HCT116 (cell line): ENCODE results near the gene CDON. TPM values are rescaled to one million over a fixed set of nuclear protein-coding genes. Genes with fewer than 3 reads are reported as not detected.

Experiments used
- ATAC-seq: fragments of 200-7000 bp; cut with Tn5 transposase; 2 replicates; pipeline ENCODE4 v1.9.1; 2020; ENCODE audit warnings: mild to moderate bottlenecking, moderate library complexity
- BruUV-seq: library from RNA; stranded (reverse); fragments of 400-500 nt; replicated peaks from 2 replicates; lab custom pipeline; 2021; lab: Mats Ljungman, UMichigan
- CTCF ChIA-PET: fragments of 300-600 bp; sonication (Branson Sonifier 250); formaldehyde crosslinking; loops from one replicate; lab custom pipeline; 2021; ENCODE audit warnings: antibody characterized with exemption; lab: Charles Lee
- POLR2A ChIA-PET: fragments of 300-600, 350-600 bp; sonication (Branson Sonifier 250); formaldehyde crosslinking; loops from one replicate; lab custom pipeline; 2021; ENCODE audit warnings: antibody characterized with exemption; lab: Charles Lee
- RAD21 ChIA-PET, 2 experiments: fragments of 300-600 bp; sonication (Branson Sonifier 250); formaldehyde crosslinking; loops; one replicate each; lab custom pipeline; 2023; ENCODE audit warnings: low total read pairs in 2 of 2; ENCODE audit not compliant: uncharacterized antibody in 2 of 2, unreplicated experiment in 2 of 2, low non-redundant PET in 1 of 2; lab: Charles Lee
- DNase-seq: peaks from one replicate; pipeline ENCODE4 v3.0.0-alpha.2; 2010; ENCODE audit warnings: low read depth, low spot score
- H2AFZ ChIP-seq: fragments of 200-600 bp; shearing (Covaris generic), sonication (generic); 2 replicates; pipeline ENCODE4 v1.6.1; 2017; ENCODE audit warnings: low read depth, mixed run types, mixed read lengths, antibody characterized with exemption, low read length; ENCODE audit not compliant: poor library complexity, severe bottlenecking
- H3K27ac ChIP-seq: 2 replicates; pipeline ENCODE4 v1.5.1; 2012; ENCODE audit warnings: low read depth, low read length
- H3K27me3 ChIP-seq: fragments of 200-600 bp; sonication (generic); 2 replicates; pipeline ENCODE4 v1.6.1; 2016; ENCODE audit warnings: mixed run types, low read length, mixed read lengths; ENCODE audit not compliant: insufficient read depth
- H3K36me3 ChIP-seq, 2 experiments: fragments of 200-500 bp in 1 of 2; fragments of 200-600 bp in 1 of 2; sonication (Bioruptor generic) in 1 of 2; sonication (generic) in 1 of 2; 2 replicates each; pipeline versions ENCODE4 v1.5.1 to v1.6.1; 2014 to 2016; ENCODE audit warnings: low read length in 2 of 2, inconsistent platforms in 1 of 2, mixed read lengths in 1 of 2, mixed run types in 1 of 2; ENCODE audit not compliant: insufficient read depth in 2 of 2, control insufficient read depth in 1 of 2
- H3K4me1 ChIP-seq, 2 experiments: fragments of 200-600 bp in 1 of 2; sonication (generic) in 1 of 2; 2 replicates each; pipeline versions ENCODE4 v1.5.1 to v1.6.1; 2012 to 2017; ENCODE audit warnings: low read length in 2 of 2, inconsistent platforms in 1 of 2, mild to moderate bottlenecking in 1 of 2, mixed read lengths in 1 of 2, mixed run types in 1 of 2, moderate library complexity in 1 of 2; ENCODE audit not compliant: insufficient read depth in 2 of 2, control insufficient read depth in 1 of 2
- H3K4me2 ChIP-seq: fragments of 200-600 bp; sonication (generic); 2 replicates; pipeline ENCODE4 v1.6.1; 2017; ENCODE audit warnings: mixed run types, low read length, mixed read lengths
- H3K4me3 ChIP-seq, 2 experiments: fragments of 200-600 bp in 1 of 2; sonication (generic) in 1 of 2; replicated peaks in 1 of 2; 2 replicates each; pipeline ENCODE4 v1.5.1; 2011 to 2016; ENCODE audit warnings: low read length in 2 of 2, control low read depth in 1 of 2, low read depth in 1 of 2, mild to moderate bottlenecking in 1 of 2, mixed read lengths in 1 of 2, mixed run types in 1 of 2
- H3K79me2 ChIP-seq: fragments of 200-600 bp; sonication (generic); 2 replicates; pipeline ENCODE4 v1.6.1; 2017; ENCODE audit warnings: mild to moderate bottlenecking, mixed run types, low read length, moderate library complexity, mixed read lengths; ENCODE audit not compliant: insufficient read depth
- H3K9ac ChIP-seq: fragments of 200-600 bp; sonication (generic); 2 replicates; pipeline ENCODE4 v1.6.1; 2016; ENCODE audit warnings: low read length, mixed read lengths
- H3K9me2 ChIP-seq: fragments of 200-600 bp; sonication (generic), shearing (Covaris generic); 2 replicates; pipeline ENCODE4 v1.6.1; 2017; ENCODE audit warnings: mixed run types, mild to moderate bottlenecking, moderate library complexity; ENCODE audit not compliant: insufficient read depth
- H3K9me3 ChIP-seq, 2 experiments: fragments of 200-500 bp in 1 of 2; fragments of 200-600 bp in 1 of 2; sonication (Bioruptor generic) in 1 of 2; sonication (generic) in 1 of 2; 2 replicates each; pipeline ENCODE4 v1.6.1; 2014 to 2017; ENCODE audit warnings: low read length in 2 of 2, mixed read lengths in 2 of 2, inconsistent platforms in 1 of 2, low read depth in 1 of 2, mild to moderate bottlenecking in 1 of 2, mixed run types in 1 of 2, moderate library complexity in 1 of 2; ENCODE audit not compliant: control insufficient read depth in 1 of 2, insufficient read depth in 1 of 2
- H4K20me1 ChIP-seq: fragments of 200-600 bp; sonication (generic), shearing (Covaris generic); 2 replicates; pipeline ENCODE4 v1.6.1; 2017; ENCODE audit warnings: mixed run types, mild to moderate bottlenecking, moderate library complexity; ENCODE audit not compliant: insufficient read depth
- CBX3 ChIP-seq: IDR thresholded peaks from 2 replicates; pipeline ENCODE4 v1.6.1; 2012; ENCODE audit warnings: low read depth
- CEBPB ChIP-seq: IDR thresholded peaks from 2 replicates; pipeline ENCODE4 v1.6.1; 2012; ENCODE audit warnings: low read depth
- EGR1 ChIP-seq: IDR thresholded peaks from 2 replicates; pipeline ENCODE4 v1.6.1; 2012; ENCODE audit warnings: low read depth
- ELF1 ChIP-seq: IDR thresholded peaks from 2 replicates; pipeline ENCODE4 v1.6.1; 2012; ENCODE audit warnings: low read depth, borderline replicate concordance
- EZH2 ChIP-seq: fragments of 200-600 bp; sonication (generic); IDR thresholded peaks from 2 replicates; pipeline ENCODE4 v1.6.1; 2017; ENCODE audit warnings: antibody characterized with exemption, mixed run types
- FOSL1 ChIP-seq: IDR thresholded peaks from 2 replicates; pipeline ENCODE4 v1.6.1; 2012; ENCODE audit warnings: low read depth
- JUND ChIP-seq: IDR thresholded peaks from 2 replicates; pipeline ENCODE4 v1.6.1; 2012
- POLR2A ChIP-seq: IDR thresholded peaks from 2 replicates; pipeline ENCODE4 v1.7.0; 2011; ENCODE audit warnings: borderline replicate concordance; ENCODE audit not compliant: insufficient read depth, insufficient read length; ENCODE audit errors: extremely low read depth
- POLR2AphosphoS5 ChIP-seq: IDR thresholded peaks from 2 replicates; pipeline ENCODE4 v1.6.1; 2011; ENCODE audit warnings: mild to moderate bottlenecking, low read depth, low read length, moderate library complexity
- RAD21 ChIP-seq: IDR thresholded peaks from 2 replicates; pipeline ENCODE4 v1.6.1; 2012; ENCODE audit warnings: low read depth, mild to moderate bottlenecking
- SP1 ChIP-seq: IDR thresholded peaks from 2 replicates; pipeline ENCODE4 v1.6.1; 2012; ENCODE audit warnings: low read depth
- SRF ChIP-seq: IDR thresholded peaks from 2 replicates; pipeline ENCODE4 v1.6.1; 2012; ENCODE audit warnings: low read depth
- intact Hi-C: fragments of 100-400 bp; cut with micrococcal nuclease; formaldehyde crosslinking; loops from 2 replicates; pipeline ENCODE4 v1.10.0; 2022
- total RNA-seq: library from RNA; stranded (reverse); gene quantifications from one replicate; pipeline ENCODE4 v1.2.1, GENCODE V29; 2021; ENCODE audit not compliant: unreplicated experiment
- TF ChIP-seq, protein P1 (sequence below), 3 experiments: fragments of 200-600 bp in 1 of 3; sonication (generic) in 1 of 3; IDR thresholded peaks in 2 of 3; conservative IDR thresholded peaks in 1 of 3; 2 replicates each; pipeline ENCODE4 v1.5.1; 2012 to 2017; ENCODE audit warnings: low read depth in 2 of 3, low read length in 2 of 3, antibody characterized with exemption in 1 of 3, borderline replicate concordance in 1 of 3, control low read depth in 1 of 3, mild to moderate bottlenecking in 1 of 3, mixed read lengths in 1 of 3, mixed run types in 1 of 3, moderate library complexity in 1 of 3; ENCODE audit not compliant: insufficient read depth in 1 of 3
- TF ChIP-seq, protein P2 (sequence below): IDR thresholded peaks from 2 replicates; pipeline ENCODE4 v1.6.1; 2012
- TF ChIP-seq, protein P3 (sequence below): IDR thresholded peaks from 2 replicates; pipeline ENCODE4 v1.6.1; 2012; ENCODE audit warnings: low read depth

The CDON gene
- total RNA-seq, 1 experiment from 2014 or later, result 16.9 TPM

DNA sequence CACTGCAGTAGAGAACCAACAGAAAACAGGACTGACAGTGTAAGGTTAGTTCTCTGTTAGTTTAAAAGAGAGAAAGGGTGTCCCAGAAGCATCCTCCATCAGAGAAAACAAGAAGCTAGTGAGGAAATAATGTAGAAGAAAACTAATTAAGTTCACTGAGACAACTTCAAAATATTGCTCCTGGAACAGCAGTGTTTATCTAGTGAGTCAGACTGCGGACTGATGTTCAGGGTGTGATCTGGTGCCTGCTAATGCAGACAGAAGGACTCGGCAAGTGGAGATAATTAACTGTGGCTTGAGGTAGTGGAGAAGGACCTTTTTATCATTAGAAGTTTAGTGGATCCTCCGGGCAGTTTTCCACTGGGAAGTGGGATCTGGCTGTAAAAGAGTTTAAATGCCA, 55.4 kb downstream of the CDON start:
- BruUV-seq, result no TSS peak
- Histone ChIP-seq H3K36me3 (no peaks in the 10 kb centered on the region), H3K4me2 (peak overlapping the region; percentile 35; the same call in 1 of the 2 replicates), H3K4me1 (peaks cover 10 to 13% of the 10 kb centered on the region in 2 experiments), H4K20me1 (no peaks in the 10 kb centered on the region), H3K9me3 (no peaks in the 10 kb centered on the region), H3K79me2 (no peaks in the 10 kb centered on the region), H3K27me3 (no peaks in the 10 kb centered on the region), H3K9me2 (no peaks in the 10 kb centered on the region), H3K9ac (no peak overlapping the region), H2AFZ (no peak overlapping the region), H3K4me3 (no peak overlapping the region), H3K27ac (no peak overlapping the region)
- intact Hi-C loops, result no loop called here
- ChIA-PET RAD21 (no interaction called here), POLR2A (no interaction called here), CTCF (no interaction called here)
- DNase-seq (peak; percentile 7), ATAC-seq (peak; percentile 79)
- TF ChIP-seq, protein P1, sequence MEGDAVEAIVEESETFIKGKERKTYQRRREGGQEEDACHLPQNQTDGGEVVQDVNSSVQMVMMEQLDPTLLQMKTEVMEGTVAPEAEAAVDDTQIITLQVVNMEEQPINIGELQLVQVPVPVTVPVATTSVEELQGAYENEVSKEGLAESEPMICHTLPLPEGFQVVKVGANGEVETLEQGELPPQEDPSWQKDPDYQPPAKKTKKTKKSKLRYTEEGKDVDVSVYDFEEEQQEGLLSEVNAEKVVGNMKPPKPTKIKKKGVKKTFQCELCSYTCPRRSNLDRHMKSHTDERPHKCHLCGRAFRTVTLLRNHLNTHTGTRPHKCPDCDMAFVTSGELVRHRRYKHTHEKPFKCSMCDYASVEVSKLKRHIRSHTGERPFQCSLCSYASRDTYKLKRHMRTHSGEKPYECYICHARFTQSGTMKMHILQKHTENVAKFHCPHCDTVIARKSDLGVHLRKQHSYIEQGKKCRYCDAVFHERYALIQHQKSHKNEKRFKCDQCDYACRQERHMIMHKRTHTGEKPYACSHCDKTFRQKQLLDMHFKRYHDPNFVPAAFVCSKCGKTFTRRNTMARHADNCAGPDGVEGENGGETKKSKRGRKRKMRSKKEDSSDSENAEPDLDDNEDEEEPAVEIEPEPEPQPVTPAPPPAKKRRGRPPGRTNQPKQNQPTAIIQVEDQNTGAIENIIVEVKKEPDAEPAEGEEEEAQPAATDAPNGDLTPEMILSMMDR (IDR thresholded peaks at IDR 0.05 in 2 of 3, conservative IDR thresholded peaks at IDR 0.05 in 1 of 3; ENCODE audit: borderline replicate concordance in 1 of 3, insufficient read depth in 1 of 3, low read depth in 2 of 3, low read length in 2 of 3), result no peak
- TF ChIP-seq, protein P2, sequence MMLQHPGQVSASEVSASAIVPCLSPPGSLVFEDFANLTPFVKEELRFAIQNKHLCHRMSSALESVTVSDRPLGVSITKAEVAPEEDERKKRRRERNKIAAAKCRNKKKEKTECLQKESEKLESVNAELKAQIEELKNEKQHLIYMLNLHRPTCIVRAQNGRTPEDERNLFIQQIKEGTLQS, result no peak
- TF ChIP-seq SP1, result peak; percentile 34; the same call in 1 of the 2 replicates
- TF ChIP-seq FOSL1, result peak; percentile 66
- TF ChIP-seq JUND, result peak; percentile 47; the same call in 1 of the 2 replicates

DNA sequence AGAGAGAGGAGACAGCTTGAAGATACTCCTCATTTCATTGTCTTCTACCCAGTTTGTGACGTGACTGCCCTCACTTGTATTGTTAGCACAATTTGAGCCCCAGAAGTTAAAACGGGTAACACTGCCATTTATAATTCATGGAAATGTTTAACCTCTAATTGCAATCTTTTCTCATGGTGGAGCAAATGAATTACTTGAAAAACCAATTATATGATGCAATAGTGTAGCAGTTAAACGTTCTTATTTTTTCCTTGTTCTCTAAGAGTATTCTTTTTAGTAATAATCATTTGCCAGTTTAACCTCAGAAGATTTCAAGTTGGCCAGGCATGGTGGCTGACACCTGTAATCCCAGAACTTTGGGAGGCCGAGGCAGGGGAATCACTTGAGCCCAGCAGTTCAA, 56.6 kb downstream of the CDON start:
- ChIA-PET POLR2A (no interaction called here), RAD21 (no interaction called here)
- no peaks in the 10 kb centered on the region for H3K79me2 ChIP-seq

More for the DNA sequence above, 56.6 kb downstream of the CDON start:
- Histone ChIP-seq H4K20me1 (no peaks in the 10 kb centered on the region), H3K36me3 (no peaks in the 10 kb centered on the region), H3K4me2 (no peak overlapping the region)
- no peak for ATAC-seq
- TF ChIP-seq EZH2, result no peak
- TF ChIP-seq SRF, result no peak
- no peak for TF ChIP-seq CEBPB
- no peak for TF ChIP-seq EGR1
- TF ChIP-seq CBX3, result no peak
- TF ChIP-seq FOSL1, result no peak
- TF ChIP-seq POLR2A, result no peak
- no peak for TF ChIP-seq POLR2AphosphoS5
- TF ChIP-seq, protein P3, sequence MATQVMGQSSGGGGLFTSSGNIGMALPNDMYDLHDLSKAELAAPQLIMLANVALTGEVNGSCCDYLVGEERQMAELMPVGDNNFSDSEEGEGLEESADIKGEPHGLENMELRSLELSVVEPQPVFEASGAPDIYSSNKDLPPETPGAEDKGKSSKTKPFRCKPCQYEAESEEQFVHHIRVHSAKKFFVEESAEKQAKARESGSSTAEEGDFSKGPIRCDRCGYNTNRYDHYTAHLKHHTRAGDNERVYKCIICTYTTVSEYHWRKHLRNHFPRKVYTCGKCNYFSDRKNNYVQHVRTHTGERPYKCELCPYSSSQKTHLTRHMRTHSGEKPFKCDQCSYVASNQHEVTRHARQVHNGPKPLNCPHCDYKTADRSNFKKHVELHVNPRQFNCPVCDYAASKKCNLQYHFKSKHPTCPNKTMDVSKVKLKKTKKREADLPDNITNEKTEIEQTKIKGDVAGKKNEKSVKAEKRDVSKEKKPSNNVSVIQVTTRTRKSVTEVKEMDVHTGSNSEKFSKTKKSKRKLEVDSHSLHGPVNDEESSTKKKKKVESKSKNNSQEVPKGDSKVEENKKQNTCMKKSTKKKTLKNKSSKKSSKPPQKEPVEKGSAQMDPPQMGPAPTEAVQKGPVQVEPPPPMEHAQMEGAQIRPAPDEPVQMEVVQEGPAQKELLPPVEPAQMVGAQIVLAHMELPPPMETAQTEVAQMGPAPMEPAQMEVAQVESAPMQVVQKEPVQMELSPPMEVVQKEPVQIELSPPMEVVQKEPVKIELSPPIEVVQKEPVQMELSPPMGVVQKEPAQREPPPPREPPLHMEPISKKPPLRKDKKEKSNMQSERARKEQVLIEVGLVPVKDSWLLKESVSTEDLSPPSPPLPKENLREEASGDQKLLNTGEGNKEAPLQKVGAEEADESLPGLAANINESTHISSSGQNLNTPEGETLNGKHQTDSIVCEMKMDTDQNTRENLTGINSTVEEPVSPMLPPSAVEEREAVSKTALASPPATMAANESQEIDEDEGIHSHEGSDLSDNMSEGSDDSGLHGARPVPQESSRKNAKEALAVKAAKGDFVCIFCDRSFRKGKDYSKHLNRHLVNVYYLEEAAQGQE, result no peak
- TF ChIP-seq ELF1, result no peak
- no peak for TF ChIP-seq RAD21
- no peak for TF ChIP-seq JUND
- TF ChIP-seq, all 23 proteins: peak for 0
- no TSS peak for BruUV-seq
- Histone ChIP-seq H3K27me3 (no peaks in the 10 kb centered on the region), H3K4me1 (peaks cover 10 to 13% of the 10 kb centered on the region in 2 experiments), H2AFZ (no peak overlapping the region), H3K9me3 (no peaks in the 10 kb centered on the region), H3K9ac (no peak overlapping the region), H3K9me2 (no peaks in the 10 kb centered on the region), H3K27ac (no peak overlapping the region), H3K4me3 (no peak overlapping the region)
- intact Hi-C loops, result no loop called here
- CTCF ChIA-PET, result no interaction called here
- no peak for DNase-seq
